ENCODE data around the gene RHBDF2.

The RHBDF2 gene

GRCh38 chr17:76501018-76501826 is at the start of gene RHBDF2:
Gene RHBDF2 (minus strand): TSS chr17:76501423. CDS start chr17:76481524, 19,899 bp downstream.
- no peak for DNase-seq (ENCODE audit: low read depth)

GRCh38 chr17:76549539-76549938 is 48.3 kb upstream of the RHBDF2 start:
- DNase-seq (ENCODE audit: low read depth) = no peak

GRCh38 chr17:76549215-76549518 is 47.9 kb upstream of the RHBDF2 start:
- DNase-seq (ENCODE audit: low read depth) = no peak

GRCh38 chr17:76548378-76549214 is 47.4 kb upstream of the RHBDF2 start:
- DNase-seq (ENCODE audit: low read depth) = no peak

GRCh38 chr17:76547642-76548202 is 46.5 kb upstream of the RHBDF2 start:
- no peak for DNase-seq (ENCODE audit: low read depth)

- DNase-seq (ENCODE audit: low read depth) = no peak
Measured at GRCh38 chr17:76547183-76547641, 46.0 kb upstream of the RHBDF2 start.

- peak; percentile 90 for DNase-seq (ENCODE audit: low read depth)
Measured at GRCh38 chr17:76546556-76547182, 45.4 kb upstream of the RHBDF2 start.

- DNase-seq (ENCODE audit: low read depth) = no peak
Measured at GRCh38 chr17:76545918-76546555, 44.8 kb upstream of the RHBDF2 start.

GRCh38 chr17:76544546-76545365 is 43.5 kb upstream of the RHBDF2 start:
- DNase-seq (ENCODE audit: low read depth) = no peak

GRCh38 chr17:76543826-76544545 is 42.8 kb upstream of the RHBDF2 start:
- no peak for DNase-seq (ENCODE audit: low read depth)

- no peak for DNase-seq (ENCODE audit: low read depth)
Measured at GRCh38 chr17:76543482-76543825, 42.2 kb upstream of the RHBDF2 start.

GRCh38 chr17:76542984-76543383 is 41.8 kb upstream of the RHBDF2 start:
- no peak for DNase-seq (ENCODE audit: low read depth)

- DNase-seq (ENCODE audit: low read depth) = no peak
Measured at GRCh38 chr17:76542566-76542971, 41.3 kb upstream of the RHBDF2 start.

- DNase-seq (ENCODE audit: low read depth) = no peak
Measured at GRCh38 chr17:76541739-76542454, 40.7 kb upstream of the RHBDF2 start.

- DNase-seq (ENCODE audit: low read depth) = peak; percentile 80
Measured at GRCh38 chr17:76540381-76541300, 39.4 kb upstream of the RHBDF2 start.

GRCh38 chr17:76539631-76540271 is 38.5 kb upstream of the RHBDF2 start, which contains the start of gene PRCD:
Gene PRCD (plus strand): TSS chr17:76540044. CDS start chr17:76540142, 98 bp downstream.
- no peak for DNase-seq (ENCODE audit: low read depth)

GRCh38 chr17:76538941-76539570 is 37.8 kb upstream of the RHBDF2 start:
- DNase-seq (ENCODE audit: low read depth) = no peak

Data from non-pigmented ciliary epithelial cell (primary cell).